WTC11 (cell line): ENCODE results near the gene PLD5. TPM values are rescaled to one million over a fixed set of nuclear protein-coding genes. Genes with fewer than 3 reads are reported as not detected.
A peak's percentile ranks its signal among the peaks of the same experiment; 100 is the strongest.

Source experiments
- ATAC-seq: fragments of 200-7000 bp; cut with Tn5 transposase; 2 replicates; pipeline ENCODE4 v1.10.0; 2021; ENCODE audit warnings: mild to moderate bottlenecking, moderate library complexity
- CTCF ChIA-PET: fragments of 300-600 bp; sonication (Branson Sonifier 250); formaldehyde crosslinking; loops from one replicate; lab custom pipeline; 2021; ENCODE audit warnings: antibody characterized with exemption; lab: Charles Lee
- POLR2A ChIA-PET: fragments of 350-600 bp; sonication (Branson Sonifier 250); formaldehyde crosslinking; loops from one replicate; lab custom pipeline; 2021; ENCODE audit warnings: antibody characterized with exemption; lab: Charles Lee
- DNase-seq: peaks from one replicate; pipeline ENCODE4 v3.0.0; 2021; ENCODE audit warnings: low spot score
- H3K27ac Mint-ChIP-seq: 2 replicates; pipeline ENCODE4 v1.8.0; 2021; ENCODE audit warnings: mixed read lengths
- H3K27me3 Mint-ChIP-seq: 2 replicates; pipeline ENCODE4 v1.8.0; 2021; ENCODE audit warnings: low read depth, mild to moderate bottlenecking, moderate library complexity, mixed read lengths
- H3K36me3 Mint-ChIP-seq: 2 replicates; pipeline ENCODE4 v1.8.0; 2021; ENCODE audit warnings: mixed read lengths
- H3K4me1 Mint-ChIP-seq: 2 replicates; pipeline ENCODE4 v1.8.0; 2022; ENCODE audit warnings: mixed read lengths
- H3K4me3 Mint-ChIP-seq: 2 replicates; pipeline ENCODE4 v1.8.0; 2021; ENCODE audit warnings: mild to moderate bottlenecking, moderate library complexity, mixed read lengths
- H3K9me3 Mint-ChIP-seq: 2 replicates; pipeline ENCODE4 v1.8.0; 2021; ENCODE audit warnings: mixed read lengths
- ATF1 ChIP-seq: sonication (generic); formaldehyde crosslinking; IDR thresholded peaks from 2 replicates; pipeline ENCODE4 v1.8.1; 2023; ENCODE audit warnings: mild to moderate bottlenecking, moderate library complexity, missing genetic modification reagents
- EMX1 ChIP-seq: fragments of 250-450 bp; sonication (Bioruptor Pico); IDR thresholded peaks from 2 replicates; pipeline ENCODE4 v1.8.0; 2021; ENCODE audit warnings: mild to moderate bottlenecking
- ESRRA ChIP-seq: sonication (generic); formaldehyde crosslinking; IDR thresholded peaks from 2 replicates; pipeline ENCODE4 v1.8.1; 2022; ENCODE audit warnings: mild to moderate bottlenecking, missing genetic modification reagents, borderline replicate concordance
- ETV6 ChIP-seq: sonication (generic); formaldehyde crosslinking; IDR thresholded peaks from 2 replicates; pipeline ENCODE4 v1.8.1; 2022; ENCODE audit warnings: mild to moderate bottlenecking, missing genetic modification reagents
- FOXJ3 ChIP-seq: sonication (generic); formaldehyde crosslinking; IDR thresholded peaks from 2 replicates; pipeline ENCODE4 v1.9.0; 2021; ENCODE audit warnings: missing genetic modification reagents, mild to moderate bottlenecking, borderline replicate concordance
- FOXP1 ChIP-seq: sonication (generic); formaldehyde crosslinking; IDR thresholded peaks from 2 replicates; pipeline ENCODE4 v1.8.0; 2022; ENCODE audit warnings: missing genetic modification reagents, mild to moderate bottlenecking, moderate library complexity, borderline replicate concordance
- GRHL2 ChIP-seq: fragments of 250-450 bp; sonication (Bioruptor Pico); IDR thresholded peaks from 2 replicates; pipeline ENCODE4 v1.8.0; 2022; ENCODE audit warnings: mild to moderate bottlenecking, moderate library complexity; ENCODE audit not compliant: insufficient replicate concordance, severe bottlenecking
- IRF2 ChIP-seq: sonication (generic); formaldehyde crosslinking; IDR thresholded peaks from 2 replicates; pipeline ENCODE4 v1.8.0; 2022; ENCODE audit warnings: low read depth, missing genetic modification reagents, borderline replicate concordance
- JAZF1 ChIP-seq: fragments of 250-450 bp; sonication (Bioruptor Pico); IDR thresholded peaks from 2 replicates; pipeline ENCODE4 v1.9.0; 2021; ENCODE audit warnings: moderate library complexity, mild to moderate bottlenecking, inconsistent platforms
- KAT7 ChIP-seq: sonication (generic); formaldehyde crosslinking; IDR thresholded peaks from 2 replicates; pipeline ENCODE4 v1.8.1; 2023; ENCODE audit warnings: missing genetic modification reagents, mild to moderate bottlenecking, borderline replicate concordance
- MYBL2 ChIP-seq: sonication (generic); formaldehyde crosslinking; IDR thresholded peaks from 2 replicates; pipeline ENCODE4 v1.8.1; 2023; ENCODE audit warnings: mild to moderate bottlenecking, moderate library complexity, missing genetic modification reagents
- NFE2L1 ChIP-seq: sonication (generic); formaldehyde crosslinking; IDR thresholded peaks from 2 replicates; pipeline ENCODE4 v1.8.1; 2023; ENCODE audit warnings: missing genetic modification reagents
- NFYB ChIP-seq: sonication (generic); formaldehyde crosslinking; conservative IDR thresholded peaks from 2 replicates; pipeline ENCODE4 v1.8.0; 2022; ENCODE audit warnings: low read depth, missing genetic modification reagents
- NR1H2 ChIP-seq: sonication (generic); formaldehyde crosslinking; IDR thresholded peaks from 2 replicates; pipeline ENCODE4 v1.9.0; 2021; ENCODE audit warnings: mild to moderate bottlenecking, moderate library complexity, missing genetic modification reagents
- PRRX2 ChIP-seq: fragments of 250-450 bp; sonication (Bioruptor Pico); IDR thresholded peaks from 2 replicates; pipeline ENCODE4 v1.8.0; 2021; ENCODE audit warnings: mild to moderate bottlenecking
- RELA ChIP-seq: sonication (generic); formaldehyde crosslinking; IDR thresholded peaks from 2 replicates; pipeline ENCODE4 v1.8.1; 2022; ENCODE audit warnings: missing genetic modification reagents, mild to moderate bottlenecking, borderline replicate concordance
- SMAD4 ChIP-seq: sonication (generic); formaldehyde crosslinking; IDR thresholded peaks from 2 replicates; pipeline ENCODE4 v1.8.0; 2022; ENCODE audit warnings: mild to moderate bottlenecking, missing genetic modification reagents
- TEAD4 ChIP-seq: sonication (generic); formaldehyde crosslinking; IDR thresholded peaks from 2 replicates; pipeline ENCODE4 v1.8.0; 2022; ENCODE audit warnings: mild to moderate bottlenecking, missing genetic modification reagents
- ZBTB21 ChIP-seq: sonication (generic); formaldehyde crosslinking; IDR thresholded peaks from 2 replicates; pipeline ENCODE4 v1.8.1; 2023; ENCODE audit warnings: mild to moderate bottlenecking, missing genetic modification reagents, borderline replicate concordance
- ZNF121 ChIP-seq: sonication (generic); formaldehyde crosslinking; IDR thresholded peaks from 2 replicates; pipeline ENCODE4 v1.8.0; 2023; ENCODE audit warnings: missing genetic modification reagents
- ZNF232 ChIP-seq: sonication (generic); formaldehyde crosslinking; IDR thresholded peaks from 2 replicates; pipeline ENCODE4 v1.8.0; 2022; ENCODE audit warnings: mild to moderate bottlenecking, missing genetic modification reagents
- ZNF416 ChIP-seq: fragments of 250-450 bp; sonication (Bioruptor Pico); IDR thresholded peaks from 2 replicates; pipeline ENCODE4 v1.9.0; 2021; ENCODE audit warnings: mild to moderate bottlenecking, inconsistent platforms
- total RNA-seq: library from RNA; stranded (reverse); gene quantifications from 3 replicates; pipeline ENCODE4 v1.2.3, GENCODE V29; 2021
- TF ChIP-seq, protein P1 (sequence below): sonication (generic); formaldehyde crosslinking; IDR thresholded peaks from 2 replicates; pipeline ENCODE4 v1.8.1; 2022; ENCODE audit warnings: low read depth, mild to moderate bottlenecking, moderate library complexity, missing genetic modification reagents, borderline replicate concordance
- TF ChIP-seq, protein P2 (sequence below): fragments of 200-600 bp; IDR thresholded peaks from 2 replicates; pipeline ENCODE4 v1.8.0; 2022; ENCODE audit warnings: antibody characterized with exemption

PLD5 gene
- total RNA-seq, 1 experiment from 2014 or later: 6.4 TPM

DNA sequence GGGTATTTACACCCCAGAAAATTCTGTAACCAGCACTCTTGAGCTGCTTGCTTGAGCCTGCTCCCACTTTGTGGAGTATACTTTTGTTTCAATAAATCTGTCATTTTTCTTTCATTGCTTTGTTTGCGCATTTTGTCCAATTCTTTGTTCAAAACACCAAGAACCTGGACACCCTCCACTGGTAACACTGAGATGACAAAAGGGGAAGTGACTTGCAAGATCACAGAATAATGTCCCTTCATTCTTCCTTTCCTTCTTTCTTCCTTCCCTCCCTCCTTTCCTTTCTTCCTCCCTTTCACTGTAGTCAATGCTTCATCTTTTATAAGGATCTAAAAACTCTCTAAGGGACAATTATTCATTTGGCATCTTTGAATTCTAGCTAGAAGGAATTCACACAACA is 391.1 kb downstream of the PLD5 start:
- H3K36me3 Mint-ChIP-seq: peaks cover 32% of the 10 kb centered on the region
- peaks cover 37% of the 10 kb centered on the region for H3K9me3 Mint-ChIP-seq
- H3K4me3 Mint-ChIP-seq: no peak overlapping the region
- peaks cover 4% of the 10 kb centered on the region; the same call in 1 of the 2 replicates for H3K27me3 Mint-ChIP-seq
- ChIA-PET POLR2A (no interaction called here), CTCF (no interaction called here)
- H3K27ac Mint-ChIP-seq: no peak overlapping the region
- TF ChIP-seq PRRX2 (CRISPR knock-in tag): no peak
- no peak for TF ChIP-seq JAZF1 (CRISPR knock-in tag)
- TF ChIP-seq ETV6 (CRISPR knock-in tag): no peak
- TF ChIP-seq GRHL2 (CRISPR knock-in tag): no peak
- no peak for TF ChIP-seq KAT7 (CRISPR knock-in tag)
- no peak for TF ChIP-seq RELA (CRISPR knock-in tag)
- TF ChIP-seq ZNF232 (CRISPR knock-in tag): no peak
- no peak for TF ChIP-seq FOXJ3 (CRISPR knock-in tag)
- no peak for TF ChIP-seq ZBTB21 (CRISPR knock-in tag)
- TF ChIP-seq SMAD4 (CRISPR knock-in tag): no peak
- DNase-seq: no peak
- ATAC-seq: no peak
- peaks cover 3% of the 10 kb centered on the region for H3K4me1 Mint-ChIP-seq

DNA sequence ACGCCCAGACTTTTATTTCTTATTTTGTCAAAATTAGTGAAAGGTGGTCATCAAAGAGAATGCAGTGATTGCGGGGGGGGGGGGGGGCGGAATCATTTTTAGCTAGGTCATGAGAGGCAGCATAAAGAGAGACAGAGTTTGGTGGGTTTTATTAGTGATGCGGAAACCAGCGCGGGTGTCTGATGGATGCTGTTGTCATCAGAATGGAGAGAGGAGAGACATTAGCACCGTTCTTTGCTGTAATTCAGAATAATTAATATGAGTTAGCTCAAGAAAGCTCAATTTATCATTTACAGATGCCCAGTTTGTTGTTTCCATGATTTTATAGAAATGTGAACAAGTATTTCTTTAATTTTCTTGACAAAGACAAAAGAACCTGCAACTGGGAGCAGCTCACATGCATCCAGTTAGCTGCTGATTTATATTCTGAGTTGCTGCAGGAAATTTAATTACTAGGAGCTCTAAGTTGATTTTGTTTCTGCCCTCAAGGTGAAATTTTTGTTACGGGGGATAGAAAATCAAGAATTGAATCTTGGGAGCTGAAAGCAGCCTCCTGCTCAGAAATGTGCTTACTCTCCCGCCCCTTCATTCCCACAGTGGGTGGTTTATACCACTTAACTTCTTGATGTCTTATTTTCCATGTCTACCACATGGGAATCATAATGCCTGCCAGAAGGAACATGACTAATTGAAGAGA is 392.2 kb downstream of the PLD5 start:
- CTCF ChIA-PET: no interaction called here
- H3K9me3 Mint-ChIP-seq: peaks cover 34% of the 10 kb centered on the region
- DNase-seq (no peak), ATAC-seq (no peak)
- TF ChIP-seq IRF2 (CRISPR knock-in tag) (no peak), NR1H2 (no peak)
- H3K27me3 Mint-ChIP-seq: peaks cover 2% of the 10 kb centered on the region; the same call in 1 of the 2 replicates
- POLR2A ChIA-PET: no interaction called here
- H3K4me1 Mint-ChIP-seq: peaks cover 3% of the 10 kb centered on the region
- no peak overlapping the region for H3K27ac Mint-ChIP-seq
- H3K4me3 Mint-ChIP-seq: no peak overlapping the region
- H3K36me3 Mint-ChIP-seq: peaks cover 28% of the 10 kb centered on the region

DNA sequence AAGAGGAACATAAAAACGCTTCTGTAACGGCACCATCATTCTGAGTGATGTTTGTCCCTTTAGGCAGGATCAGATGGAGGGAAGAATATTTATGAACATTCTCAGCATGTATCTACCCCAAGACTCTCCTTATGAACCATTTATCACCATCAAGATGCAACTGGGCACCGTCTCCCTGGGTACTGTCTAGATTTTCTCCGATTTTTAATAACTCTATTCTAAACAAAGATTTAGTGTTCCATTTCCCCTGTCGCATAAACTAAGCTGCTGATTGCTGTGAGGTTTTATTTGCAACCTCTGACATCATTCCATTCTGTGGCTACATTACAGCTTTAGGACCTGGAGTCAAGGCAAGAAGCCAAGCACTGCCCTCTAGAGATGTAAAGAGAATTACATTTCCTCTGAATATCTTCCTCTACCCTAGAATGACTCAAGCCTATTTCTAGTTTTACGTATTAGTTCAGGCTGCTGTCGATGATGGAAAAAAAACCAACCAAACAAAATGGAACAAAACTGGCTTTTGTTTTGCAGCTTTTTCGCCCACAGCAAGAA is 395.5 kb downstream of the PLD5 start:
- H3K4me1 Mint-ChIP-seq: peaks cover 3% of the 10 kb centered on the region
- TF ChIP-seq, protein P1, sequence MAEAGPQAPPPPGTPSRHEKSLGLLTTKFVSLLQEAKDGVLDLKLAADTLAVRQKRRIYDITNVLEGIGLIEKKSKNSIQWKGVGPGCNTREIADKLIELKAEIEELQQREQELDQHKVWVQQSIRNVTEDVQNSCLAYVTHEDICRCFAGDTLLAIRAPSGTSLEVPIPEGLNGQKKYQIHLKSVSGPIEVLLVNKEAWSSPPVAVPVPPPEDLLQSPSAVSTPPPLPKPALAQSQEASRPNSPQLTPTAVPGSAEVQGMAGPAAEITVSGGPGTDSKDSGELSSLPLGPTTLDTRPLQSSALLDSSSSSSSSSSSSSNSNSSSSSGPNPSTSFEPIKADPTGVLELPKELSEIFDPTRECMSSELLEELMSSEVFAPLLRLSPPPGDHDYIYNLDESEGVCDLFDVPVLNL (CRISPR knock-in tag): no peak
- TF ChIP-seq FOXJ3 (CRISPR knock-in tag) (no peak), NFE2L1 (CRISPR knock-in tag) (no peak), ATF1 (CRISPR knock-in tag) (no peak), ZNF121 (CRISPR knock-in tag) (no peak)
- TF ChIP-seq, all 79 proteins: peak for 0
- Mint-ChIP-seq H3K9me3 (peaks cover 23% of the 10 kb centered on the region), H3K27ac (no peak overlapping the region), H3K27me3 (no peaks in the 10 kb centered on the region), H3K36me3 (peaks cover 14% of the 10 kb centered on the region), H3K4me3 (no peak overlapping the region)
- ATAC-seq (peak; percentile 98), DNase-seq (no peak)
- ChIA-PET POLR2A (no interaction called here), CTCF (interaction anchor here (0.6 to 2.2 kb wide), 11 partner anchors 11 to 237 kb away, joined by 3 to 16 read pairs (median 4); no protein-coding TSS in a partner anchor)

DNA sequence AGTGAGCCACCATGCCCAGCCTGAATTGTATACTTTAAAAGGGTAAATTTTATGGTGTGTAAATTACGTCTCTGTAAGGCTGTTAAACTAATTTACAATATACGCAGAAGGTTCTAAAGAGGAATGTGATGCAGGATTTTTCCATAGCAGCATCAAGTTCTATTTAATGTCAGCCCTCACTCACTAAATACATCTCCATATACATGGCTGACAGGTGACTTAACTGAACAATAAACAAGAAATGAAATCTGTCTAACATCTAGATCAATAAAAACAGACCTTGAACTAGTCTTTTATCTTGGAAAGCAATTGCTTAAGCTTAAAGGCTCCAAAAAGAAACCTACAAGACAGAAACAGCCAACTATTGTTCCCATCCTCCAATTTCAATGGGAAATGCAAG is 404.1 kb downstream of the PLD5 start:
- TF ChIP-seq TEAD4 (CRISPR knock-in tag) (no peak), FOXP1 (CRISPR knock-in tag) (no peak), ZNF416 (CRISPR knock-in tag) (no peak), EMX1 (CRISPR knock-in tag) (no peak), NFYB (CRISPR knock-in tag) (no peak), ESRRA (no peak), MYBL2 (CRISPR knock-in tag) (no peak), RELA (CRISPR knock-in tag) (no peak)
- TF ChIP-seq, protein P2, sequence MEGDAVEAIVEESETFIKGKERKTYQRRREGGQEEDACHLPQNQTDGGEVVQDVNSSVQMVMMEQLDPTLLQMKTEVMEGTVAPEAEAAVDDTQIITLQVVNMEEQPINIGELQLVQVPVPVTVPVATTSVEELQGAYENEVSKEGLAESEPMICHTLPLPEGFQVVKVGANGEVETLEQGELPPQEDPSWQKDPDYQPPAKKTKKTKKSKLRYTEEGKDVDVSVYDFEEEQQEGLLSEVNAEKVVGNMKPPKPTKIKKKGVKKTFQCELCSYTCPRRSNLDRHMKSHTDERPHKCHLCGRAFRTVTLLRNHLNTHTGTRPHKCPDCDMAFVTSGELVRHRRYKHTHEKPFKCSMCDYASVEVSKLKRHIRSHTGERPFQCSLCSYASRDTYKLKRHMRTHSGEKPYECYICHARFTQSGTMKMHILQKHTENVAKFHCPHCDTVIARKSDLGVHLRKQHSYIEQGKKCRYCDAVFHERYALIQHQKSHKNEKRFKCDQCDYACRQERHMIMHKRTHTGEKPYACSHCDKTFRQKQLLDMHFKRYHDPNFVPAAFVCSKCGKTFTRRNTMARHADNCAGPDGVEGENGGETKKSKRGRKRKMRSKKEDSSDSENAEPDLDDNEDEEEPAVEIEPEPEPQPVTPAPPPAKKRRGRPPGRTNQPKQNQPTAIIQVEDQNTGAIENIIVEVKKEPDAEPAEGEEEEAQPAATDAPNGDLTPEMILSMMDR: no peak
- no peaks in the 10 kb centered on the region for H3K4me1 Mint-ChIP-seq
- no peaks in the 10 kb centered on the region for H3K36me3 Mint-ChIP-seq
- no peaks in the 10 kb centered on the region for H3K27me3 Mint-ChIP-seq
- DNase-seq (no peak), ATAC-seq (no peak)
- ChIA-PET POLR2A (no interaction called here), CTCF (no interaction called here)
- H3K4me3 Mint-ChIP-seq: no peak overlapping the region
- no peaks in the 10 kb centered on the region for H3K9me3 Mint-ChIP-seq
- H3K27ac Mint-ChIP-seq: no peak overlapping the region
